NB4 (cell line): ENCODE results near the gene GIPC2.

Experiments
- DNase-seq: peaks from one replicate; pipeline ENCODE4 v3.0.0; 2010; ENCODE audit warnings: low read depth
- H3K4me3 ChIP-seq: one replicate; pipeline ENCODE4 v1.5.1; 2011; ENCODE audit warnings: mild to moderate bottlenecking, low read depth, low read length, moderate library complexity
- MYC ChIP-seq: IDR thresholded peaks from 2 replicates; pipeline ENCODE4 v1.6.1; 2011; ENCODE audit warnings: low read depth, low read length
- POLR2A ChIP-seq: IDR thresholded peaks from 2 replicates; pipeline ENCODE4 v1.6.1; 2011; ENCODE audit warnings: mild to moderate bottlenecking; ENCODE audit not compliant: insufficient read length; ENCODE audit errors: extremely low read depth
- TF ChIP-seq, protein P1 (sequence below): IDR thresholded peaks from 2 replicates; pipeline ENCODE4 v1.6.1; 2011; ENCODE audit warnings: low read depth, low read length
- TF ChIP-seq, protein P2 (sequence below): IDR thresholded peaks from one replicate; pipeline ENCODE4 v1.5.1; 2012; ENCODE audit warnings: low read depth, low read length

The GIPC2 gene

DNA sequence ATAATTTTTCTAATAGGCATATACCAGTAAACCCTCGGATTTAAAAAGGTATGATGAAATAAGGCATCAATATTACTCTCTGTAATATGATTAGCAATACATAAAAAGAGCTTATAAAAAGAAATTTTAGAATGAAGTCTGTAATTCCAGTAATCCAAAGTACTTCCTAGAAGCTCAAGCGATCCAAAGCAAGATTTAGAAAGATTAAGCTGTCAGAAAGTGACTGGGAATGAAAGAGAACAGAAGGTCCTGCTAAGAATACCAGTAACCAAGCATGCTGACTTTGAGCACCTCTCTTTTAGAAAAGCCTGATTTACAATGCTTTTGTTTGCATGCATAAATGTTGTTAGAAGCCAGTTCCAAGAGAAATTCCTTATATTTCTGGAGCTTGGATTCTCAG, 125.1 kb downstream of the GIPC2 start:
- H3K4me3 ChIP-seq, result no peak overlapping the region

DNA sequence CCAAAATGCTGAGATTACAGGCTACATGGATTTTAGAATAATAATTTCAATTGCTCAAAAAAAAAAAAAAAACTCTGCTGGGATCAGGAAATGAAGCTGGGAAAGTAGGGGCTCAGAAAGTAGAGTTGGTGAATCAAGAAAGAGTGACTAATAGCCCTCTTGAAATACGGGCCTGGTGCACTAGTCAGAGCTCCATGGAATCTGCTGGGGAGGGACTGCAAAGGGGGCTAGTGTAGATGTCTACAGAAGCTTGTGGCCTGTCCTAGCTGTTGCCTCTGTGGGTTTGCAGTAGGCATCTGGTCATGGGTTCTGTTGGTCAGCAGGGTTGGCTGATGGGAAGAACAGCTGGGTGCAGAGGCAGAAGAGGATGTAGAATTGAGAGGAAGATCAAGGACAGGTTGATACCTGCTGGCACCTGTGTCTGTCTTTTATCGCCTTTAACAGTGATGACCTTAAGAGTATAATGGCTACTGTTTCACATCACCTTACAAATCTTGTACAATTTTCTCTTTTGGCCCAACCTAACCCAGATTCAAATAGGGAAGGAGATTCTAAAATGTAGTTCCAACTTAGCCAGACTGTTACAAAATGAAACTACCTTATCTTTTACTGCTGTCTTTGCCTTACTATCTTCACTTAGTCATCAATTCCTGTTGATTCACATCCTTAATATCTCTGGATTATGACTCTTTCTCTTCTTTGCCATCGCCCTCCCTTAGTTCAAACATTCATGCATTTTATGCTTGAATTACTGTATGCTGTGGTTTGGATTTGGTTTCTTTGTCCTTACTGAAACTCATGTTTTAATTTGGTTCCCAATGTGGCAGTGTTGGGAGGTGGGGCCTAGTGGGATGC, 126.2 kb downstream of the GIPC2 start:
- DNase-seq, result no peak
- TF ChIP-seq, protein P1, sequence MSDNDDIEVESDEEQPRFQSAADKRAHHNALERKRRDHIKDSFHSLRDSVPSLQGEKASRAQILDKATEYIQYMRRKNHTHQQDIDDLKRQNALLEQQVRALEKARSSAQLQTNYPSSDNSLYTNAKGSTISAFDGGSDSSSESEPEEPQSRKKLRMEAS, result no peak
- TF ChIP-seq MYC, result no peak
- TF ChIP-seq, protein P2, sequence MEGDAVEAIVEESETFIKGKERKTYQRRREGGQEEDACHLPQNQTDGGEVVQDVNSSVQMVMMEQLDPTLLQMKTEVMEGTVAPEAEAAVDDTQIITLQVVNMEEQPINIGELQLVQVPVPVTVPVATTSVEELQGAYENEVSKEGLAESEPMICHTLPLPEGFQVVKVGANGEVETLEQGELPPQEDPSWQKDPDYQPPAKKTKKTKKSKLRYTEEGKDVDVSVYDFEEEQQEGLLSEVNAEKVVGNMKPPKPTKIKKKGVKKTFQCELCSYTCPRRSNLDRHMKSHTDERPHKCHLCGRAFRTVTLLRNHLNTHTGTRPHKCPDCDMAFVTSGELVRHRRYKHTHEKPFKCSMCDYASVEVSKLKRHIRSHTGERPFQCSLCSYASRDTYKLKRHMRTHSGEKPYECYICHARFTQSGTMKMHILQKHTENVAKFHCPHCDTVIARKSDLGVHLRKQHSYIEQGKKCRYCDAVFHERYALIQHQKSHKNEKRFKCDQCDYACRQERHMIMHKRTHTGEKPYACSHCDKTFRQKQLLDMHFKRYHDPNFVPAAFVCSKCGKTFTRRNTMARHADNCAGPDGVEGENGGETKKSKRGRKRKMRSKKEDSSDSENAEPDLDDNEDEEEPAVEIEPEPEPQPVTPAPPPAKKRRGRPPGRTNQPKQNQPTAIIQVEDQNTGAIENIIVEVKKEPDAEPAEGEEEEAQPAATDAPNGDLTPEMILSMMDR, result no peak
- TF ChIP-seq POLR2A, result no peak
- no peak overlapping the region for H3K4me3 ChIP-seq

More for the DNA sequence above, 125.1 kb downstream of the GIPC2 start:
- no peak for TF ChIP-seq MYC
- TF ChIP-seq, protein P2, result no peak
- DNase-seq, result no peak

DNA sequence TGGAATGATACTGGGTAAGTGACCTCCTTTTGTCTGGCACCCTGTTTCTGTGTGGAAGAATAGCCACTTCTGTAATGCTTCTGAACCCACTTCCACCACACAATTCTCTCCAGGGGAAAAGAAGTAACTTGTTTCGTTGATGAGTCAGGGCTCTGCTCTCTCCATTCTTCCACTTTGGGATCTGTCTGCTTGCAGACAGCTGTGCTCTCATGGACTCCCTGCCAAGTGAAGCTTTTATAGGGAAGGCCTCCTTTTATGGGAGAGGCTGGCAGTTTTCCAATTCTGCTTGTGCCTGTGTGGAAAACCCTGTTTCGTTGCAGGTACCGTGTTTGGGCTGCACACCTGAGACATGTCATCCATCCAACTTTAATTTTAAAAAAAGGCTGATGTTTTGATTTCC, 130.7 kb downstream of the GIPC2 start:
- no peak for DNase-seq
- H3K4me3 ChIP-seq, result no peak overlapping the region
- TF ChIP-seq, protein P2, result no peak
- TF ChIP-seq, protein P1, result no peak
- no peak for TF ChIP-seq POLR2A
- no peak for TF ChIP-seq MYC

DNA sequence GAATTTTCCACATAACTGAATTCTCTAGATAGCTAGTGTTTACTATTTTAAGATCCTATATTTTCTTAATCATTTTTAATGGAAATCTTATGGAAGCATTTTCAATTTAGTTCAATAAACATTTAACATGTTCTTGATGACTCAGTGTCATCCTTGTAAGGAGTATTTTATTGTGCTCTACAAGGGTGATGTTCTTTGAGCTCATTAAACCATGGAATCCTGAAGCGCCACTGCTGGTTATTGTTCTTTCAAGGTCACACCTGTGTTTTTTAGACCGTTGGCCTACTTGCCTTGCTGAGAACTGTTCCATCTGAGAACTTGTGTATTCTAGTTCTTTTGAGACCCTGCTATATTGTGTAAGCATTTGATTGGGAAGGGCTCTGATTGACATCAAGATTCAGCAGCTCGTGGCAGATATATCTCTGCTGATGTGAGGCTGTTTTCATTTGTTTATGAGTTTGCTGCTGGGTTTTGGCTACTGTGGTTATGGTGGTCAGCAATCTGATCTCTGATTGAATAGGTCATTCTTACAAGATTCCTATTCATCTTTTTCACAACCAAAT, 132.0 kb downstream of the GIPC2 start:
- TF ChIP-seq MYC (no peak), POLR2A (no peak)
- TF ChIP-seq, protein P1, result no peak
- TF ChIP-seq, protein P2, result no peak
- DNase-seq, result no peak
- no peak overlapping the region for H3K4me3 ChIP-seq

DNA sequence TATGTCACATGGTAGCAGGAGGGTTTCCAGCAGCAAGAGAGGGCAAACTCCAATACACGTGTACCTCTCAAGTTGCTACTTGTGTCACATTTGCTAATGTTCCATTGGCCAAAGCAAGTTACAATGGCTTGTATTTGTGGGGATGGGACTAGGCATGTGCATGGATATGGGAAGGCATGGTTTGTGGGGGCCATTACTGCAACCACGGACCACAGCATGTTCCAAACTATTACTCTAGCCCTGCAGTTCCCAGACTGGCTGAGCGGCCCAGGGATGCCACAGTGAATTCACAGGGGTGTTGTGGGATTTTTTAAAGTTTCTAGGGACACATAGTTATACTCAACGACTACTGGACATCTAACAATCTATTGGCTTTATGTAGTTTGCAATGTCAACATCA, 133.1 kb downstream of the GIPC2 start:
- no peak for DNase-seq
- TF ChIP-seq POLR2A, result no peak
- TF ChIP-seq, protein P1, result no peak
- TF ChIP-seq, protein P2, result no peak
- no peak for TF ChIP-seq MYC
- H3K4me3 ChIP-seq, result no peak overlapping the region
